ENCODE measurements around the gene MTHFD2L. TPM values are rescaled to one million over a fixed set of nuclear protein-coding genes. Genes with fewer than 3 reads are reported as not detected.
A peak's percentile ranks its signal among the peaks of the same experiment; 100 is the strongest.
"Not testable (repeated sequence)": the region's sequence is repeated elsewhere in the genome, so short reads cannot be mapped to it uniquely, and the experiment has no call there.

The MTHFD2L gene
- total RNA-seq, result 22.2 and 71.8 TPM in 2 replicates

DNA sequence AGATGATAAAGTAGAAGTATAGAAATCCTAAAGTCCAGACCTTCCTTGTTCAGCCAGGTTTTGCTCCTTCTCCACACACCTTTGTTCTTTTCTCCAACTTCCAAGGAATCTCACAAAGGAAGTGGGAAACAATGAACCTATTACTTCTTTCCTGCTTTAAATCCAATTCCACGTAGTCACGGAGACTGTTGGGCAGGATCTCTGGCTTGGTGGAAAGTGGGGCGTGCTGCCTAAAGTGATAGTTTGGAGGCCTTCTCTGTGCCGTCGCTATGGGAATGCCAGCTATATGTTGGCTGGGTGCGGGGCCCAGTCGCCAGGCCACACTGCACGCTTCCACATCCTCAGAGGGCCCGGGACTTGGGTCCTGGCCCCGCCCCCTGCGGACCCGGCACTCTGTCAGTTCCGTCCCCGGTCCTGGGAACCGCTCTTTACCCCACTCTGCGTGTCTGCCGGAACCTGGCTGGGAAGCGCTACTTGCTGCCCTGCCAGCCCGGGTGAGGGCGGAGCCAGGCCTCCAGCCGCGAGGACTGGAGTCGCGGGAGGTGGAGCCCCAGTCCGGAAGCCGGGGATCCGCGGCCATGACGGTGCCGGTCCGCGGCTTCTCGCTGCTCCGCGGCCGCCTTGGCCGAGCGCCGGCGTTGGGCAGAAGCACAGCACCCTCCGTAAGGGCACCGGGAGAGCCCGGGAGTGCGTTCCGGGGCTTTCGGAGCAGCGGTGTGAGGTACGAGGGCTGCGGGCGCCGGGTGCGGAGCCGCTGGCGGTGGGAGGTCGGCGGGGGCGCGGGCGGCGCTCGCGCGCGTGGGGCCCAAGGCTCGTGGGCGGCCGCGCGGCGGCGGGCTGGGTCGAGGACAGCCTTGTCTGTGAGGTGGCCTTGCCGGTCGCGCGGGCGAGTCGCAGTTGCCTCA lies at the start of gene MTHFD2L:
Gene MTHFD2L, plus strand, starts transcription at position 558 of the 905 bp plus-strand sequence. Its CDS starts 21 bp downstream, at position 579.
- DNase-seq (ENCODE audit: low read depth), result peak; percentile 89

DNA sequence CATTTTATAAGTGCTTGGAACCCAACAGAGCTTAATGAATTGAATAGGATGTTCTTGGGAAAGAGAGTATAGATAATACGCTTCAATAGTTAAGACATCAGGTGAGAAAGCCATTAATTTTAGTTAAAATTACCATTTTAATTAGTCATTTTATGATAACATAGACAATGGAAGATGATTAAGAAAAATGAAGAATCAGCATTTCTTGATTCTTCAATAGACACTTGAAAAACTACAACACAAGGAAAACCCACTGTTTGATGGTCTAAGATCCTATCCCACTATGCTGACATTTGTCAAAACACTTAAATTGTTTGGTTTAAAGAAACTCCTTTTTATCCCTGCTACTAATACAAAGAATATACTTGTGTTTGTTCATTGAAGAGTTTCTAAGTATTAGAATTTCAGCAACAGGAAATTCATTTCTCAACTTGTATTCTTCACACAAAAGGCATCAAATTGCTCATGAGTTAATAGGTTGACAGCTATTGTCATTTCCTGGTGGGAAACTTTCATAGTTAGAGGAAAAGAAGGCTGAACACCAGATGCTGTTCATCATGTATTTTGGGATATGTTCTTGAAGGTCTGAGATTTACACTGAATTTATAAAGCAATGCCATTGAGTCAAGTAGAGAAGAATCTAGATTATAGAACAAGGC lies 49.3 kb upstream of the MTHFD2L start:
- DNase-seq (ENCODE audit: low read depth), result no peak

DNA sequence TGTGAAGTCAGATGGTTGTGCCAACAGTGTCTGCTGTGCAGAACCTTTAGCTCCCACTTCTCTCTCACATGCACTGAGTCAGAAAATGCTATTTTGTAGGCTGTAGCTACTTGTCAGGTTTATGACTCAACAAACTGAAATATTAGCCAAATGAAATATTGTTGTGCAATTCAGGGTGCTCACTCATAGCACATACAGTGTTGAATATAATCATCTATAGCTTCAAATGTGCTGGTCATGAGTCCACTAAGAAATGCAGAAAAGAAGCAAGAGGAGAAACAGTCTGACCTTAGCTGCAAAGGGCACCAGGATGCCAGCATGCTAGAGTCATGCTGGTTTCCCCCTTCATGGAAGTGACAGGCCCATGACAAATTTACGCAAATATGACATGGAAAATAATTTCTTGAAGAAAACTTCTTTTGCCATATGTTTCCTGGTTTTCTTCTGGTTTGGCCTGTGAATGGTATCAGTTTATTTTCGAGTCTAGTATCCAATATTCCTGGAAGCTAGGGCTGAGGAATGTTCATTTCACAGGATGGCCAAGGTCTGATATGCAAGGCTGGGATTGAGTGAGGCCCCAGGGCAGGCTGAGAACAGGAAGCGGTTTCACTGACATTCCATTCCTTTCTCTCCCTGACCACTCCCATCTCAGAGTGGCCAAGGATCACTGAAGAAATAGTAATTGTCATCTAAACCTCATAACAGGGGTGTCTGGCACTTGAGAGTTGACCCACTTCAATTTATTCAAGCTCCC lies 48.6 kb upstream of the MTHFD2L start:
- DNase-seq (ENCODE audit: low read depth), result peak; percentile 97

DNA sequence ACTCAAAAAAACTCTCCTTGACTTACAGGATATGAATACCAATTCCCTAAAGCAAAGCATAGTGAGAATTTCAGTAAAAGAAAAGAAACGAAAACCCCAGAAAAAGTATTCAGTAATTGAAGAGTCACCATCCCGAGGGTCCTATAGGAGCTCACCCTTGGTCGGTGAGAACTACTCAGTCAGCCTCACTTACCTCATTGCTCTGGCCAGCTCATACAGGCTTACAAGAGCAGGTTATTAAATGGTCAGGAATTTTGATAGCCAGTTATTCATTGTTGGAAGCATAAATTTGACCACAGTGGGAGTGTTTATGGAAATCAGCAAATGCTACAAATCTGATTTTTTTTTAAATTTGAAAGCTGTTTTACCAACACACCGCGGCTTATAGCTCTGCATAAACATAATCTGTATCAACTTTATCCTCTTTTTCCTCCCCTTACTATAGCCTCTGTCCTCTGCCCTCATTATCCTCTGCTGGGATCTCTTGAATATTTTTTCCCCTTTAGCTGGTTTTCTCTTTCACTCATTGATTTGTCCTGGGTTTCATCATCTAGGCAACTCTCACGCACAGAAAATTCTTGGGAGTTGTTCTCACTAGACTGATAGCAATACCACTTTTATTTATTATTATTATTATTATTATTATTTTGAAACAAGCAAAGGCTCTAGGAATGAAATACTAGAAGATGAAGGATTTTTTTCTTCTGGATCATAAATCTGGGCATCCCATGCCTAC lies 47.9 kb upstream of the MTHFD2L start:
- peak; percentile 99 for DNase-seq (ENCODE audit: low read depth)

DNA sequence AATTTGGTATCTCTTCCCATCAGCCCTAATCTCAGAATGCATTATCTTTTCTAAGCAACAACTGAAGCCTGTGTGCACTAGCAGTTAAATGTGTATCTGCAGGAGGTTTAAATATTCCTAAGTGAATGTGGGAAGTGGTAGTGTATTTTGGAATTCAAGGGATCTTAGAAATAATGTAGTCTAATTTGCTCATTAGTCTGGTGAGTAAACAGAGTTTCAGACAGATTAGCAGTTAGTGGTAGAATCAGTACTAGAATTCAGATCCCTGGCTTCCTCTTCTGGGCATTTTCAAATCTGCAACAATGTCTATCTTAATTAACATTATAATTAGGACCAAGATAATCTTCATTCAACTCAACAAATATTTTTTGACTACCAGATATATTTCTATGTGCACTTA lies 47.2 kb upstream of the MTHFD2L start:
- peak; percentile 52 for DNase-seq (ENCODE audit: low read depth)

DNA sequence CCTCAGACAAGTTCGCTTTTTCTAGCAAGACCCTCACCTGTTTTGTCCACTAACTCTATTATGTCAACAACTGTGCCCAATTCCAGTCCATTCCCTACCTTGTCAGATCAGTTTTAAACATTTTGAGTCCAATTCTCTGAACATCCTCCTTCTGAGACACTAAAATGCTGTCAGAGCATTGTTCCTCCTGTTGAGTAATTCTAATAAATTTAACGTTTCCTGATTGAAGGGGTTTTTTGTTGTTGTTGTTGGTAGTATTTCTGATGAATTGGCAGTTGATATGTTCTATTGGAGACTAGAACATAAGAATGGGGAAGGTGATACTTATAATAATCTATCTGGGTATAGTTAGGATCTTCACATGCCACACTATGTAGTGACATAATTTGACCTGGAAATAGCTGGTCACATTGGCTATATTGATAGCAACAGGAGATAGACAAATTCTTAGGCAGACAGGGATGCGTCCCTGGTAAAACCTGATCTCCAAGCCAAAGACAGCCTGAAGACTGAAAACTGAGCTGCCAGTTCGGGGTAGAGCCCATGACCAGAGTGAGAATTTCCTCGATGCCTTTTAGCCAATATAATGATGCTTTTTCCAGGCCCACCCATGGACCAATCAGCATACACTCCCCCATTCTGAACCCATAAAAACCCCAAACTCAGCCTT lies 46.5 kb upstream of the MTHFD2L start:
- no peak for DNase-seq (ENCODE audit: low read depth)

DNA sequence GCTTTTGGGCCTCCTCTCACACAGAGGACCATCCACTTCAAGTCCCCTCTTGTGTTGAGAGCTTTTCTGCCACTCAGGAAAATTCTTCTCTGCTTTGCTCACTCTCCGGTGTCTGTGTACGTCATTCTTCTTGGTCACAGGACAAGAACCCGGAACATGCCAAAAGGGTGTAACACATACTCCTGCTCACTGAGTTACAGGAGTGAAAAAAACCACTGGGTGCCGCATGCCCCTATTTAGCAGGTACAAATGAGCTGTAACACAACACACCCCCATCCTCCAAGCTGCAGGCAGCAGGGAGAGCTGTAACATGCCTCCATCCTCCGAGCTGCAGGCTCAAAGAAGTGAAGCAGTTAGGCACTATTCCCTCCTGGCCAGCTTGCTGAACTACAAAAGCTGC lies 45.9 kb upstream of the MTHFD2L start:
- peak; percentile 93 for DNase-seq (ENCODE audit: low read depth)

DNA sequence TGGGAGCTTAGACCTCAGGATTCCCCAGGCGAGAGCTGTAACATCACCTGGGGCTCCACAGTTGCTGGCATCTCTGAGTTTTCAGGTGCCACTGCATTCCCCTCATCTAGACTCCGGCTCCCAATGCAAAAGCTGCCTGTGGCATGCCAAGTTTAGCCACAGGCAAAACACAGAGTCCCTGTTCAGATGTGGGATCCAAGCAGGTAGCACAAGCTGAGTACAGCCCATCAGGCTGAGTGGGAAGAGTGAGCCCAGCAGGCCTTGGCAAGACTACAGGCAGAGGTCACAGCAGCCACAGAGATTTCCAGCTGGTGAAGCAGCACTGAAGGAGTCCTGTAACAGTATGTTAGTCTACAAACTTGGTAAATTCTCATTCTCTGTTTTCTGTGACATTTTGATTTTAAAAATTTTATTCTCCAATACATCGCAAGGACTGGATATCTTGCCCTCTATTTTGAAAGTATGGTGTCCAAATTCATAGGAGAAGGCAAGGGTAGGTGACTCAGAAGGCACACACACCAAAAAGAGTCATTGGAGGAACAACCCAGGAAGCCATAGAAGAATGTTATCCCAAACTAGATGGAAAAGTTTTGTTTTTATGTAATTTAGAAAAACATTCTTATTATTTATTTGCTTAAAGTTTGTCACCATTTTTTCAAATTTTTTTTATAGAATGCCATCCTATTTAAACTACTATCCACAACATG lies 45.4 kb upstream of the MTHFD2L start:
- peak; percentile 72 for DNase-seq (ENCODE audit: low read depth)

DNA sequence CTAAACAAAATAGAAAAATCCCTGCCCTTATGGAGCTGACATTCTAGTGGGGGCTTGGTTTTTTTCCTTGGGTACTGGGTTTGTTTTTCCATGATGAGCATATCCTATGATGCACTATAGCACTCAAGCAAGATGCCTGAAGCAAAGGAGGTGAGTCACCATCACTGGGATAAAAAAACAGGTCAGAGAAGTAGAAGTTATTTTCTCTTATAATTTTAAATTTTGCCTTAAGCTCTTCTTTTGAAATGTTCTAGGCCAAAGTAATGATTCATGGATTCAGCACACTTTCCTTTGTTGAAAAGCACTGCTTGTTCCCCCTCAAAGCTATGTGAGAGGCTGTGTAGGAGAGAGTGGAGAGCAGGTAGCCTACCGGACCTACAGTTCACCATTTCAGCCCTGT lies 43.7 kb upstream of the MTHFD2L start:
- DNase-seq (ENCODE audit: low read depth), result peak; percentile 97

DNA sequence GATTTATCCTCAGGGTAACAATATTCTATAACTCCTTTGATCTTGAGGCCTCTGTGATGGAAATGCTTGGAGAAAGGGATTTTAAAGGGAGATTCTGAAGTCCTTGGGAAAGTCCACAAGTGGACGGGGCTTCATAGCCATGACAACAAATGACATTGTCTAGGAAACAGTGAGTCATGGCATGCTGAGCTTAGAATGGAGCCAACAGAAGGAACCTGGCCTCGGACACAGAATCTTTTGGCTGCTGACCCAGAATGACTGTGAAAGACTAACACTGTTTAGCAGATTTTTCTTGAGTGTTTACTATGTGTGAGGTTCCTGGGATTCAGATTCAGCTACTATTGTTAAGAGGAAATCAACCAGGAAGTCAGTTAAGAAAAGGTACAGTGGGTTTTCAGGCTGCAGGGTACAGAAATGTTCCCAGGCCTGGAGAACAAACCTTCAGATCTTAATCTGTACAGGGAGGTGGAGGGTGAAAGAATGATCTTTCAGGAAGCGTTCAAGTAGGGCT lies 40.8 kb upstream of the MTHFD2L start:
- DNase-seq (ENCODE audit: low read depth), result peak; percentile 100

DNA sequence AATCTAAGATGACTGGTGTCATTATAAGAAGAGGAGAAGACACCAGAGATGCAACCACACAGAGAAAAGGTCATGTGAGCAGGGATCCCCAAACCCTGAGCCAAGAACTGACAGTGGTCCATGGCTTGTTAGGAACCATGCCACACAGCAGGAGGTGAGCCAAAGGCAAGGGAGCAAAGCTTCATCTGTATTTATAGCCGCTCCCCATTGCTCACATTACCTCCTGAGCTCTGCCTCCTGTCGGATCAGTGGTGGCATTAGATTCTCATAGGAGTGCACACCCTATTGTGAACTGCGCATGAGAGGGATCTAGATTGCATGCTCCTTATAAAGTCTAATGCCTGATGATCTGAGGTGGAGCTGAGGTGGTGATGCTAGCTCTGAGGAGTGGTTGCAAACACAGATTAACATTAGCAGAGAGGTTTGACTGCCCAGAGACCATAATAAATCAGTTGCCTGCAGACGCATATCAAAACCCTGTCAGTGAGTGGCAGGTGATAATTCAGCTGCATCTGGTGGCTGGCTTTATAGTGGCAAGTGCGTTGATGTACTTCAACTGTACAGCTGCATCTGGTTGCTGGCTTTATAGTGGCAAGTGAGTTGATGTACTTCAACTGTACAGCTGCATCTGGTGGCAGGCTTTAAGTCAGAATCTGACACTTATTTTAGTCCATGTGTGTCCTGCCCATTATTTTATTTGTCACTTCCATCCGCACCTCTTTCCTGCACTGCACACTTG lies 39.1 kb upstream of the MTHFD2L start:
- DNase-seq (ENCODE audit: low read depth), result no peak

DNA sequence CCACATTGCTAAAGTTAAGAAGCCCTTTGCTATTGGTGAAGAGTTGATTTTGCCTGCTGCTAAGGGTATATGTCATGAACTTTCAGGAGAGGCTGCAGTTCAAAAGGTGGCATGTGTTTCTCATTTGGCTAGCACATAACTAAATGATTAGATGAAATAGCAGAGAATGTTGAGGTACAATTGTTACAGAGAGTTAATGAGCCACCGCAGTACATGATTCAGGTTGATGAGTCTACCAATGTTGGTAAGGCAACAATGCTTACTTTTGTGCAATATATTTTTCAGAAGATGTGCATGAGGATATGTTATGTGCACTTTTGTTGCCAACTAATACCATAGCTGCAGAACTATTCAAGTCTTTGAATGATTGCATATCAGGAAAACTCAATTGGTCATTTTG lies 37.8 kb upstream of the MTHFD2L start:
- peak; percentile 59 for DNase-seq (ENCODE audit: low read depth)

DNA sequence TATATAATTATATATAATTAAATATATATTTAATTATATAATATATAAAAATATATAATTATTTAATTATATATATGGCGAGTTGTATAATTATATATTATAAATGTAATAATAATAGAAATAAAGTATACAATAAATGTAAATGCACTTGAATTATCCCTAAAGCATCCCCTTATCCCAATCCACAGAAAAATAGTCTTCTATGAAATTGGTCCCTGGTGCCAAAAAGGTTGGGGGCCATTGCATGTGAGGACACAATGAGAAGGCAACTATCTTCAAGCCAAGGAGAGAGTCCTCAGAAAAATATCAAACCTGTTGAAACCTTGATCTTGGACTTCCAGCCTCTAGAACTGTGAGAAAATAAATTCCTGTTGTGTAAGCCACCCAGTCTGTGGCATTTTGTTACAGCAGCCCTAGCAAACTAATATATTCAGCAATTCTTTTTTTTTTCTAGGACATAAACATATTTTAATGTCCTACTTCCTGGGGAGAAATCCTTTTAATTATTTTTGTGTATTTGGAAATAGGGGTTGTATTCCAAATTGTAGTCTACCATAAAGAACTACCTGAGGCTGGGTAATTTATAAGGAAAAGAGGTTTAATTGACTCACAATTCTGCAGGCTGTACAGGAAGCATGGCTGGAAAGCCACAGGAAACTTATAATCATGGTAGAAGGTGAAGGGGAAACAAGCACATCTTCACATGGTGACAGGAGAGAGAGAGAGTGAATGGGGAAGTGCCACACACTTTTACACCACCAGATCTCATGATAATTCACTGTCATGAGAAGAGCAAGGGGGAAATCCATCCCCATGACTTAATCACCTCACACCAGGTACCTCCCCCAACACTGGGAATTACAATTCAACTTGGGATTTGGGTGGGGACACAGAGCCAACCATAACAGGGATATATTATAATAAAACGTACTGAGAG lies 36.0 kb upstream of the MTHFD2L start:
- no peak for DNase-seq (ENCODE audit: low read depth)

DNA sequence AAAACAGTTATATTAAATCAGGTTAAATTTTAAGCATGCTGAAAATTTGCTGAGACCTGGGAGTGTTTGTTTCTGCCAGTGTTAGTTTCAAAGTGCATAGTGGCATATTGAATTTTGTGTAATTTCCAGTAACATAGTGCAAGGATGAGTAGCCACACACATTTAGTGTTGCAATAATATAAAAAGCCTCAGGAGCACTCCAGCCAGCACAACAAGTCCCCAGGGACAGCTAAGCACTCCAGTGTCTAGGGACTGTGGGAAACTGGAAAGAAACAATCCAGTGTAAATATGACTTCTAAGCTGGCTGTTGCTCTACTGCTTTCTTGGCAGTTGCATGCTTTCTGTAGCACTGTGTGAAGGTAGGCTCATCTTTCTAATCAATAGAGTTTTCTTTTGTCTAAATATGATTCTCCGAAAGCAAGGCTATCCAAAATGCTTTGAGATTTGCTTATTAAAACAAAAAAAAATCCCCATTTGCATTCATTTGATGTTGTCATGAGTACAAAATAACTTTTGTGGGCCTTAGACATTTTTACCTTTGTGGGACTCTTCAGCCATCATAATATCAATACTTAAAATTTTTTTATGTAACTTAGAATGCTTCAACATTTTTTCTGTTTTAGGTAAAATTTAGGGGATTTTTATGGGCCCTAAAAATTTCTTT lies 34.7 kb upstream of the MTHFD2L start:
- peak; percentile 92 for DNase-seq (ENCODE audit: low read depth)

DNA sequence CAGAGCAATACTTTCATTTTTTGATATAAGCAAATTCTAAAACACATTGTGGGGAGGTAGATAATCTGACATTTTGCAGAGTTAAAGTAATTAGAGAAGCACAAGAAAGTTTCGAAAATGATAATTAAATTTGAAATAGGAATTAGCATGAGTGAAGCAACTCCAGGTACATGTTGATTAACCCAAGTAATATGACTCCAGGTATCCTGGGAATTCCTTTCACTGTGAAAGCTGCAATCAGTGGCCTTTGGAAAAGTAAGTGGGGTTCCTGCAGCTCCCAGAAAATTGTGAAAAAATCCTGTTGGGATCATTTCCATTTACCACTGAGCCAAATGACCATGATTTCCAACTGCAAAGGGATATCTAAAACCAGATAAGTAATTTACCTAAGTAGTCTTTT lies 32.9 kb upstream of the MTHFD2L start:
- DNase-seq (ENCODE audit: low read depth), result no peak

DNA sequence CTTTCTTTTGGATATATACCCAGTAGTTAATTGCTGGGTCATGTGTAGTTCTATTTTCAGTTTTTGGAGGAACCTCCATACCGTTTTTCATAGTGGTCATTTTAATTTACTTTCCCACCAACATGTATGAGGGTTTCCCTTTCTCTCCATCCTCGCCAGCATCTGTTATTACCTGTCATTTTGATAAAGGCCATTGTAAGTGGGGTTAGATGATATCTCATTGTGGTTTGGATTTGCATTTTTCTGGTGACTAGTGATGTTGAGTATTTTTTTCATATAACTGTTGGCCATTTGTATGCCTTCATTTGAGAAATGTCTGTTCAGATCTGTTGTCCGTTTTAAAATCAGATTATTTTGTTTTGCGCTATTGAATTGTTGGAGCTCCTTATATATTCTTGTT lies 30.2 kb upstream of the MTHFD2L start:
- DNase-seq (ENCODE audit: low read depth), result no peak

DNA sequence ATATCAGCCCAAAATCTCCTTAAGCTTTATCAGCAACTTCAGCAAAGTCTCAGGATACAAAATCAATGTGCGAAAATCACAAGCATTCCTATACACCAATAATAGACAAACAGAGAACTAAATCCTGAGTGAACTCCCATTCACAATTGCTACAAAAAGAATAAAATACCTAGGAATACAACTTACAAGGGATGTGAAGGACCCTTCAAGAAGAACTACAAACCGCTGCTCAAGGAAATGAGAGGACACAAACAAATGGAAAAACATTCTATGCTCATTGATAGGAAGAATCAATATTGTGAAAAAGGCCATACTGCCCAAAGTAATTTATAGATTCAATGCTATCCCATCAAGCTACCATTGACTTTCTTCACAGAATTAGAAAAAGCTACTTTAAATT lies 27.1 kb upstream of the MTHFD2L start:
- not testable (repeated sequence) for DNase-seq (ENCODE audit: low read depth)

DNA sequence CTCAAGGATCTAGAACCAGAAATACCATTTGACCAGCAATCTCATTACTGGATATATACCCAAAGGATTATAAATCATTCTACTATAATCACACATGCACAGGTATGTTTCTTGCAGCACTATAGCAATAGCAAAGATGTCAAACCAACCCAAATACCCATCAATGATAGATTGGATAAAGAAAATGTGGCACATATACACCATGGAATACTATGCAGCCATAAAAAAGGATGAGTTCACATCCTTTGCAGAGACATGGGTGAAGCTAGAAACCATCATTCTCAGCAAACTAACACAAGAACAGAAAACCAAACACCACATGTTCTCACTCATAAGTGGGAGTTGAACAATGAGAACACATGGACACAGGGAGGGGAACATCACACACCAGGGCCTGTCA lies 25.7 kb upstream of the MTHFD2L start:
- DNase-seq (ENCODE audit: low read depth), result not testable (repeated sequence)

All from renal cortical epithelial cell (primary cell).